BE2C (cell line): ENCODE results near the gene IFNA6. TPM values are rescaled to one million over a fixed set of nuclear protein-coding genes. Genes with fewer than 3 reads are reported as not detected.
A peak's percentile ranks its signal among the peaks of the same experiment; 100 is the strongest.

ENCODE experiments used
- DNase-seq: peaks from one replicate; pipeline ENCODE4 v3.0.0-alpha.2; 2020
- H3K27me3 ChIP-seq: fragments of 250-450 bp; sonication (Bioruptor Pico); 2 replicates; pipeline ENCODE4 v1.5.1; 2020; ENCODE audit warnings: mild to moderate bottlenecking
- H3K36me3 ChIP-seq: fragments of 250-450 bp; sonication (Bioruptor Pico); 2 replicates; pipeline ENCODE4 v1.5.1; 2020; ENCODE audit warnings: mild to moderate bottlenecking
- H3K4me1 ChIP-seq: fragments of 250-450 bp; sonication (Bioruptor Pico); 2 replicates; pipeline ENCODE4 v1.5.1; 2020
- H3K4me3 ChIP-seq: 2 replicates; pipeline ENCODE4 v1.5.1; 2011; ENCODE audit warnings: low read depth, low read length
- H3K9me3 ChIP-seq: fragments of 250-450 bp; sonication (Bioruptor Pico); 2 replicates; pipeline ENCODE4 v1.5.1; 2020
- CTCF ChIP-seq: IDR thresholded peaks from 2 replicates; pipeline ENCODE4 v1.5.1; 2012; ENCODE audit warnings: mild to moderate bottlenecking, low read depth, low read length
- polyA plus RNA-seq: library from polyadenylated mRNA; unstranded; fragments of >200 nt; gene quantifications from one replicate; pipeline ENCODE4 v1.2.1, GENCODE V29; 2012; ENCODE audit warnings: low read depth, missing spikeins; ENCODE audit not compliant: insufficient read length, insufficient read depth

IFNA6 gene
- polyA plus RNA-seq: not detected

- TF ChIP-seq CTCF: no peak
- DNase-seq: no peak
- Histone ChIP-seq H3K36me3 (no peaks in the 10 kb centered on the region), H3K4me3 (no peak within 1 kb of the TSS), H3K9me3 (no peaks in the 10 kb centered on the region), H3K27me3 (no peaks in the 10 kb centered on the region; the same call in 1 of the 2 replicates), H3K4me1 (no peaks in the 10 kb centered on the region)
Observed at GRCh38 chr9:21350787-21351186, at the start of gene IFNA6. Gene IFNA6, minus strand, starts transcription at chr9:21350887. Its CDS starts 0 bp downstream, at chr9:21350887.

- H3K4me3 ChIP-seq: no peak overlapping the region
- DNase-seq: no peak
- no peaks in the 10 kb centered on the region; the same call in 1 of the 2 replicates for H3K4me1 ChIP-seq
- peaks cover 70% of the 10 kb centered on the region for H3K27me3 ChIP-seq
- no peaks in the 10 kb centered on the region for H3K36me3 ChIP-seq
- H3K9me3 ChIP-seq: no peaks in the 10 kb centered on the region
- TF ChIP-seq CTCF: no peak
Observed at GRCh38 chr9:21399956-21400355, 49.3 kb upstream of the IFNA6 start.

GRCh38 chr9:21398955-21399489 is 48.3 kb upstream of the IFNA6 start:
- Histone ChIP-seq H3K4me1 (no peaks in the 10 kb centered on the region; the same call in 1 of the 2 replicates), H3K36me3 (no peaks in the 10 kb centered on the region), H3K27me3 (peaks cover 72% of the 10 kb centered on the region), H3K4me3 (no peak overlapping the region), H3K9me3 (no peaks in the 10 kb centered on the region)
- TF ChIP-seq CTCF: no peak
- no peak for DNase-seq

- no peaks in the 10 kb centered on the region for H3K4me1 ChIP-seq
- TF ChIP-seq CTCF: peak; percentile 83
- no peaks in the 10 kb centered on the region for H3K36me3 ChIP-seq
- peak overlapping the region; percentile 47 for H3K4me3 ChIP-seq
- DNase-seq: peak; percentile 70
- no peaks in the 10 kb centered on the region for H3K9me3 ChIP-seq
- peaks cover 76% of the 10 kb centered on the region for H3K27me3 ChIP-seq
Observed at GRCh38 chr9:21395778-21396717, 45.4 kb upstream of the IFNA6 start.

GRCh38 chr9:21392270-21392669 is 41.6 kb upstream of the IFNA6 start:
- peak; percentile 18 for DNase-seq
- Histone ChIP-seq H3K27me3 (peaks cover 57% of the 10 kb centered on the region), H3K4me3 (no peak overlapping the region), H3K4me1 (no peaks in the 10 kb centered on the region), H3K36me3 (no peaks in the 10 kb centered on the region), H3K9me3 (no peaks in the 10 kb centered on the region)
- peak; percentile 45 for TF ChIP-seq CTCF
